ENCODE measurements around the gene COX19.

DNA sequence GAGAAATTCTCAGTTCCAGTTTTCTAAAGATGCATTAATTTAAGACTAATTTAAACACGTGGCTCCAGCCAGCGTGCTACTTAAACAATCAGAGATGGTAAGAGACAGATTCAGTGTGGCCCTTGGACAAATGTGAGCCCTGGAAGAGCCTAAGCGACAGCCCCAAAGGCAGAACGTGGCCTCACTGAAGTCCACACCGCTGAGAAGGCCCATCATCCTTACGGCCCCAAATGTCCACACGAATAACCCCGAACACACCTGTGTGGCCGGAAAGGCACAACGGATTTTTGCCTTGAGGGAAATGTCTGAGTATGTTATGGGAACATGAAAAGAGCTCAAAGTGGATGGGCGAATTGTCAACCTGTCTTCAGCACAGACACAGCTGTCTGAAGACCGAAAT lies 3.2 kb downstream of the COX19 start:
- TF ChIP-seq, protein P1, sequence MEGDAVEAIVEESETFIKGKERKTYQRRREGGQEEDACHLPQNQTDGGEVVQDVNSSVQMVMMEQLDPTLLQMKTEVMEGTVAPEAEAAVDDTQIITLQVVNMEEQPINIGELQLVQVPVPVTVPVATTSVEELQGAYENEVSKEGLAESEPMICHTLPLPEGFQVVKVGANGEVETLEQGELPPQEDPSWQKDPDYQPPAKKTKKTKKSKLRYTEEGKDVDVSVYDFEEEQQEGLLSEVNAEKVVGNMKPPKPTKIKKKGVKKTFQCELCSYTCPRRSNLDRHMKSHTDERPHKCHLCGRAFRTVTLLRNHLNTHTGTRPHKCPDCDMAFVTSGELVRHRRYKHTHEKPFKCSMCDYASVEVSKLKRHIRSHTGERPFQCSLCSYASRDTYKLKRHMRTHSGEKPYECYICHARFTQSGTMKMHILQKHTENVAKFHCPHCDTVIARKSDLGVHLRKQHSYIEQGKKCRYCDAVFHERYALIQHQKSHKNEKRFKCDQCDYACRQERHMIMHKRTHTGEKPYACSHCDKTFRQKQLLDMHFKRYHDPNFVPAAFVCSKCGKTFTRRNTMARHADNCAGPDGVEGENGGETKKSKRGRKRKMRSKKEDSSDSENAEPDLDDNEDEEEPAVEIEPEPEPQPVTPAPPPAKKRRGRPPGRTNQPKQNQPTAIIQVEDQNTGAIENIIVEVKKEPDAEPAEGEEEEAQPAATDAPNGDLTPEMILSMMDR (conservative IDR thresholded peaks at IDR 0.05; ENCODE audit: low read depth, low read length), result no peak
- no peak for TF ChIP-seq EZH2phosphoT487 (IDR thresholded peaks at IDR 0.05; ENCODE audit: borderline replicate concordance, low read length)

All from PC-3 (cell line).